ENCODE measurements around the gene CBX7.

CBX7 gene

DNA sequence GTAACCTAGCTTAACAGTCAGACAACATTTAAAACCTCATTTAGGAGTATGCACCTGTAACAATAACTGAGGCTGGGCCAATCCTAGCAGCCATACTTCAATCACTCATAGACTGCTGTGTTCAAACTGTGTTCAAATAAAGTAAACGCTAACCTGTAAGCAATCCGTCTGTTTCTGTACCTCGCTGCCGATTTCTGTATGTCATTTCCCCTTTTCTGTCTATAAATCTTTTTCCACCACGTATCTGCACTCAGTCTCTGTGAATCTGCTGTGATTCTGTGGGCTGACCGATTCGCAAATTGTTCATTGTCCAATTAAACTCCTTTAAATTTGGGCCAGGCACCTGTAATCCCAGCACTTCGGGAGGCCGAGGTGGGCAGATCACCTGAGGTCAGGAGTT lies 43.1 kb downstream of the CBX7 start:
- peaks cover 3% of the 10 kb centered on the region; the same call in 1 of the 2 replicates for H3K27me3 ChIP-seq (ENCODE audit: low read depth, low read length)
- no peak overlapping the region for H3K4me2 ChIP-seq (ENCODE audit: low read length)
- no peak overlapping the region for H3K9ac ChIP-seq (ENCODE audit: low read length)
- H3K36me3 ChIP-seq (replicated peaks; ENCODE audit: low read depth, low read length) = no peaks in the 10 kb centered on the region
- H3K79me2 ChIP-seq (ENCODE audit: low read length) = no peaks in the 10 kb centered on the region
- peaks cover 19% of the 10 kb centered on the region for H3K4me1 ChIP-seq (ENCODE audit: low read length)
- no peak overlapping the region for H3K27ac ChIP-seq (ENCODE audit: low read length)
- no peak overlapping the region for H2AFZ ChIP-seq (ENCODE audit: low read depth, low read length)
- no peak overlapping the region for H3K4me3 ChIP-seq (ENCODE audit: low read length)
- no peaks in the 10 kb centered on the region for H4K20me1 ChIP-seq (ENCODE audit: insufficient read depth, low read length)
- 0 out of 2 replicates have a peak, but pooled peaks cover 2% of the 10 kb centered on the region for H3K9me3 ChIP-seq (ENCODE audit: insufficient read depth, low read length)
- TF ChIP-seq EZH2phosphoT487 (IDR thresholded peaks at IDR 0.05; ENCODE audit: low read depth) = no peak
- TF ChIP-seq, protein P1, sequence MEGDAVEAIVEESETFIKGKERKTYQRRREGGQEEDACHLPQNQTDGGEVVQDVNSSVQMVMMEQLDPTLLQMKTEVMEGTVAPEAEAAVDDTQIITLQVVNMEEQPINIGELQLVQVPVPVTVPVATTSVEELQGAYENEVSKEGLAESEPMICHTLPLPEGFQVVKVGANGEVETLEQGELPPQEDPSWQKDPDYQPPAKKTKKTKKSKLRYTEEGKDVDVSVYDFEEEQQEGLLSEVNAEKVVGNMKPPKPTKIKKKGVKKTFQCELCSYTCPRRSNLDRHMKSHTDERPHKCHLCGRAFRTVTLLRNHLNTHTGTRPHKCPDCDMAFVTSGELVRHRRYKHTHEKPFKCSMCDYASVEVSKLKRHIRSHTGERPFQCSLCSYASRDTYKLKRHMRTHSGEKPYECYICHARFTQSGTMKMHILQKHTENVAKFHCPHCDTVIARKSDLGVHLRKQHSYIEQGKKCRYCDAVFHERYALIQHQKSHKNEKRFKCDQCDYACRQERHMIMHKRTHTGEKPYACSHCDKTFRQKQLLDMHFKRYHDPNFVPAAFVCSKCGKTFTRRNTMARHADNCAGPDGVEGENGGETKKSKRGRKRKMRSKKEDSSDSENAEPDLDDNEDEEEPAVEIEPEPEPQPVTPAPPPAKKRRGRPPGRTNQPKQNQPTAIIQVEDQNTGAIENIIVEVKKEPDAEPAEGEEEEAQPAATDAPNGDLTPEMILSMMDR (IDR thresholded peaks at IDR 0.05; ENCODE audit: low read depth, low read length) = no peak

DNA sequence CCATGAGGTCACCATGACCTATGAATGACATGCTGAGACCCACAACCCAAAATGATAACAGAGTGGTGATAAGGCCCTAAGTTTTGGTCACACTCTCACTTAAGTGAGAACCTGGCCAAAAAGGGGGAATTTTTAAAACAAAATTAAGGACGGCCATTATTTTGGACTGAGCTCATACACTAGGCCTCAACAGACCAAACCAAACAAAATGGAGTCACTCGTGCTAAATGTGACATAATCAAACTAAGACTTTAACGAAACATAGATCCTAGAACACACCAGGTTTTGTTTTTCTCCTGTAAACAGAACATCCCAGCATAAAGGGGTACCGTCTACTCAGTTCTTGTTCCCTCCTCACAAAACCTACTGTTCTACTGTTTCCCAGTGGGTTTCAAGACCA lies 44.0 kb downstream of the CBX7 start:
- no peak overlapping the region for H3K4me3 ChIP-seq (ENCODE audit: low read length)
- no peak overlapping the region for H3K4me2 ChIP-seq (ENCODE audit: low read length)
- no peak for TF ChIP-seq EZH2phosphoT487 (IDR thresholded peaks at IDR 0.05; ENCODE audit: low read depth)
- TF ChIP-seq, protein P1 (IDR thresholded peaks at IDR 0.05; ENCODE audit: low read depth, low read length) = no peak
- no peaks in the 10 kb centered on the region for H3K36me3 ChIP-seq (replicated peaks; ENCODE audit: low read depth, low read length)
- H2AFZ ChIP-seq (ENCODE audit: low read depth, low read length) = no peak overlapping the region
- H3K4me1 ChIP-seq (ENCODE audit: low read length) = peaks cover 10% of the 10 kb centered on the region
- no peaks in the 10 kb centered on the region for H3K79me2 ChIP-seq (ENCODE audit: low read length)
- H3K27me3 ChIP-seq (ENCODE audit: low read depth, low read length) = no peaks in the 10 kb centered on the region
- H3K9me3 ChIP-seq (ENCODE audit: insufficient read depth, low read length) = 0 out of 2 replicates have a peak, but pooled peaks cover 2% of the 10 kb centered on the region
- H3K27ac ChIP-seq (ENCODE audit: low read length) = no peak overlapping the region
- no peaks in the 10 kb centered on the region for H4K20me1 ChIP-seq (ENCODE audit: insufficient read depth, low read length)
- no peak overlapping the region for H3K9ac ChIP-seq (ENCODE audit: low read length)

DNA sequence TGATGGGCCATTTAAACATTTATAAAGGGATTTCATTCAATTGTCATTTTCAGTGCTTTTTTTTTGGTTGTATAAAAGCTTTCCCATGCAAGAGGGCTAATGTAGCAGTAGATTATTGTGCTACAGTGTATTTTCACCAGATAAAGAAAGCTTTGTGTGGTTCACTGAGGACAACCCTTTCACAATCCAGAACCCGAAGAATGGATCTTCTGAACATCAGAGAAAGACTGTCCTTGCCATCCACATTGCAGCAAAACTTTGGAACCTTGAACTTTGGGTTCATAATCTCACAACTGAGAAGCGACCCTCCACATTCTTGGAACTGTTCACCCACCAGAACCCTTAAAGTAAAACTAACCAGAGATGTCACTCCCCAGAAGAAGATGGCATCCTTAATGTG lies 46.2 kb downstream of the CBX7 start:
- no peaks in the 10 kb centered on the region for H3K79me2 ChIP-seq (ENCODE audit: low read length)
- no peaks in the 10 kb centered on the region for H4K20me1 ChIP-seq (ENCODE audit: insufficient read depth, low read length)
- H3K4me3 ChIP-seq (ENCODE audit: low read length) = no peak overlapping the region
- TF ChIP-seq, protein P1 (IDR thresholded peaks at IDR 0.05; ENCODE audit: low read depth, low read length) = no peak
- no peak for TF ChIP-seq EZH2phosphoT487 (IDR thresholded peaks at IDR 0.05; ENCODE audit: low read depth)
- no peaks in the 10 kb centered on the region for H3K27me3 ChIP-seq (ENCODE audit: low read depth, low read length)
- peaks cover 8% of the 10 kb centered on the region for H3K4me1 ChIP-seq (ENCODE audit: low read length)
- H3K9me3 ChIP-seq (ENCODE audit: insufficient read depth, low read length) = no peaks in the 10 kb centered on the region
- H3K36me3 ChIP-seq (replicated peaks; ENCODE audit: low read depth, low read length) = no peaks in the 10 kb centered on the region
- no peak overlapping the region for H3K27ac ChIP-seq (ENCODE audit: low read length)
- H2AFZ ChIP-seq (ENCODE audit: low read depth, low read length) = no peak overlapping the region
- H3K4me2 ChIP-seq (ENCODE audit: low read length) = no peak overlapping the region
- H3K9ac ChIP-seq (ENCODE audit: low read length) = no peak overlapping the region

DNA sequence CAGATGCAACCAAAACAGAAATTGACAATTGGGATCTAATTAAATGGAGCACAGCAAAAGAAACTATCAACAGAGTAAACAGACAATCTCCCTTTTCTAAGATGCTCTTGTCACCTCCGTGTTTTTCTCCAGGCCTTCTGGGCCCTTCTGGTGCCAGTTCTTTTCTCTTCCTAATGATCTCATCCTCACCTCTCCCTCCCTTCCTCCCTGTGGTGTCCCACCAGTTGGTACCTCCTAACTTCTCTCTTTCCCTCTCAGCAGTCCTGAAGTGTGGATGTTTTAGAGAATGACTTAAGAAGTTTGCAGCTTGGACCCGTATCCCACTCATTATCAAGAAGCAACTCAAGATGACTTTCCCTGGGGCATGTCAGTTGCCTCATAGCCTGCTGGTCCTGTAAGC lies 49.0 kb downstream of the CBX7 start:
- no peaks in the 10 kb centered on the region for H3K9me3 ChIP-seq (ENCODE audit: insufficient read depth, low read length)
- H3K36me3 ChIP-seq (replicated peaks; ENCODE audit: low read depth, low read length) = no peaks in the 10 kb centered on the region

More for the DNA sequence above, 49.0 kb downstream of the CBX7 start:
- H3K4me3 ChIP-seq (ENCODE audit: low read length) = no peak overlapping the region
- no peak overlapping the region for H3K9ac ChIP-seq (ENCODE audit: low read length)
- H4K20me1 ChIP-seq (ENCODE audit: insufficient read depth, low read length) = no peaks in the 10 kb centered on the region
- H3K79me2 ChIP-seq (ENCODE audit: low read length) = no peaks in the 10 kb centered on the region
- no peak for TF ChIP-seq EZH2phosphoT487 (IDR thresholded peaks at IDR 0.05; ENCODE audit: low read depth)
- TF ChIP-seq, protein P1 (IDR thresholded peaks at IDR 0.05; ENCODE audit: low read depth, low read length) = no peak
- no peaks in the 10 kb centered on the region for H3K27me3 ChIP-seq (ENCODE audit: low read depth, low read length)
- no peak overlapping the region for H3K27ac ChIP-seq (ENCODE audit: low read length)
- H3K4me2 ChIP-seq (ENCODE audit: low read length) = no peak overlapping the region
- H2AFZ ChIP-seq (ENCODE audit: low read depth, low read length) = no peak overlapping the region
- peaks cover 27% of the 10 kb centered on the region for H3K4me1 ChIP-seq (ENCODE audit: low read length)

Data from OCI-LY3 (cell line).